ENCODE data around the gene KRTAP5-7. TPM values are rescaled to one million over a fixed set of nuclear protein-coding genes. Genes with fewer than 3 reads are reported as not detected.

The KRTAP5-7 gene
- total RNA-seq, 1 experiment from 2014 or later = not detected

DNA sequence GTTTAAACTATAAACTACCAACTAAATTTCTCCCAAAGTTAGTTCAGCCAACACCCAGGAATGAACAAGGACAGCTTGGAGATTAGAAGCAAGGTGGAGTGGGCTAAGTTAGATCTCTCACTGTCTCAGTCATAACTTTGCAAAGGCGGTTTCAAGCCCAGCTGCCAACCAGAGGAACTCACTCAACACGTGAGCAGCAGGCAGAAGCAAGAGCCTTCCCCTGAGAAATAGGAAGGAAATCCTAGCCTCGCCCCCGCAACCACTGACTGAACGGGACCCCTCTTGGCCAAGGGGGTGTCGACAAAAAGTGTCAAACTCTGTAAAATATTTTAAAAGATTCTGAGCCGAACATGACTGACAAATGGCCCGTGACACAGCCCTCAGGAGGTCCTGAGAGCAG, 16.8 kb downstream of the KRTAP5-7 start:
- H4K20me1 ChIP-seq (ENCODE audit: insufficient read depth) = no peaks in the 10 kb centered on the region
- H3K27ac ChIP-seq = no peak overlapping the region
- TF ChIP-seq EZH2 (IDR thresholded peaks at IDR 0.05; ENCODE audit: low read depth) = no peak
- TF ChIP-seq, protein P1, sequence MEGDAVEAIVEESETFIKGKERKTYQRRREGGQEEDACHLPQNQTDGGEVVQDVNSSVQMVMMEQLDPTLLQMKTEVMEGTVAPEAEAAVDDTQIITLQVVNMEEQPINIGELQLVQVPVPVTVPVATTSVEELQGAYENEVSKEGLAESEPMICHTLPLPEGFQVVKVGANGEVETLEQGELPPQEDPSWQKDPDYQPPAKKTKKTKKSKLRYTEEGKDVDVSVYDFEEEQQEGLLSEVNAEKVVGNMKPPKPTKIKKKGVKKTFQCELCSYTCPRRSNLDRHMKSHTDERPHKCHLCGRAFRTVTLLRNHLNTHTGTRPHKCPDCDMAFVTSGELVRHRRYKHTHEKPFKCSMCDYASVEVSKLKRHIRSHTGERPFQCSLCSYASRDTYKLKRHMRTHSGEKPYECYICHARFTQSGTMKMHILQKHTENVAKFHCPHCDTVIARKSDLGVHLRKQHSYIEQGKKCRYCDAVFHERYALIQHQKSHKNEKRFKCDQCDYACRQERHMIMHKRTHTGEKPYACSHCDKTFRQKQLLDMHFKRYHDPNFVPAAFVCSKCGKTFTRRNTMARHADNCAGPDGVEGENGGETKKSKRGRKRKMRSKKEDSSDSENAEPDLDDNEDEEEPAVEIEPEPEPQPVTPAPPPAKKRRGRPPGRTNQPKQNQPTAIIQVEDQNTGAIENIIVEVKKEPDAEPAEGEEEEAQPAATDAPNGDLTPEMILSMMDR (conservative IDR thresholded peaks at IDR 0.05) = no peak
- ChIA-PET CTCF (no interaction called here), POLR2A (ENCODE audit: unreplicated experiment) (no interaction called here)
- peaks cover 33% of the 10 kb centered on the region for H3K27me3 ChIP-seq (ENCODE audit: insufficient read depth, low read depth)
- H3K9me3 ChIP-seq (ENCODE audit: insufficient read depth, low read depth) = no peaks in the 10 kb centered on the region
- H3K9me2 ChIP-seq (ENCODE audit: insufficient read depth) = no peaks in the 10 kb centered on the region
- no peak for DNase-seq
- intact Hi-C loops (cut with micrococcal nuclease; ENCODE audit: unreplicated experiment) = no loop called here
- H3K36me3 ChIP-seq (ENCODE audit: low read depth) = no peaks in the 10 kb centered on the region
- no peak overlapping the region for H2AFZ ChIP-seq
- no peak overlapping the region for H3K4me3 ChIP-seq
- H3K4me2 ChIP-seq = no peak overlapping the region
- no TSS peak for BruUV-seq (replicated peaks)
- 0 out of 2 replicates have a peak, but pooled peaks cover 5% of the 10 kb centered on the region for H3K4me1 ChIP-seq (replicated peaks; ENCODE audit: insufficient read depth)
- H3F3A ChIP-seq (ENCODE audit: insufficient read depth, low read depth) = no peaks in the 10 kb centered on the region
- H3K79me2 ChIP-seq (ENCODE audit: low read depth) = no peaks in the 10 kb centered on the region

DNA sequence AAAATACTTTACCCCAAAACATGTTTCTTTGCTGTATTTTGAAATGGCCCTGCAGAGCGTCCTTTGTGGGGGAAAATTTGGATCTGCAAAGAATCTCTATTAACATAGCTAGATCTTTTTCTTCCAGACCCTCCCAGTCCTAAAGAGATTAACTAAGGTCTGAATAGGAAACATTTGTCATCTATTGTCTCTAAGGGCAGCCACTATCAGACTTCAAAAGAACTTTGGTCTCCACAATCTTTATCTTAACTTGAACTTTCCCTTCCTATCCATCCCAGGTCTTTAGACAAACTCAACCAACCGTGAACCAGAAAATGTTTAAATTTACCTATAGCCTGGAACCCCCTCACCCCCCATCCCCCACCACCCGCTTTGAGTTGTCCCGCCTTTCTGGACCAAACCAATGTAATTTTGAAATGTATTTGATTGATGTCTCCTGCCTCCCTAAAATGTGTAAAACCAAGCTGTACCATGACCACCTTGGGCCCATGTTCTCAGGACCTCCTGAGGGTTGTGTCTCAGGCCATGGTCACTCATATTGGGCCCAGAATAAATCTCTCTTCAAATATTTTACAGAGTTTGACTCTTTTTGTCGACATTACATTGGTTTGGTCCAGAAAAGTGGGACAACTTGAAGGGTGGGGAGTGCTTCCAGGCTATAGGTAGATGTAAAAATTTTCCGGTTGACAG, 17.6 kb downstream of the KRTAP5-7 start:
- BruUV-seq (replicated peaks) = no TSS peak
- Histone ChIP-seq H3F3A (ENCODE audit: insufficient read depth, low read depth) (no peaks in the 10 kb centered on the region), H3K27me3 (ENCODE audit: insufficient read depth, low read depth) (peaks cover 41% of the 10 kb centered on the region), H3K9me2 (ENCODE audit: insufficient read depth) (no peaks in the 10 kb centered on the region), H3K4me3 (no peak overlapping the region), H3K9me3 (ENCODE audit: insufficient read depth, low read depth) (no peaks in the 10 kb centered on the region), H2AFZ (no peak overlapping the region), H3K27ac (no peak overlapping the region), H3K4me1 (replicated peaks; ENCODE audit: insufficient read depth) (0 out of 2 replicates have a peak, but pooled peaks cover 5% of the 10 kb centered on the region), H4K20me1 (ENCODE audit: insufficient read depth) (no peaks in the 10 kb centered on the region), H3K4me2 (no peak overlapping the region), H3K79me2 (ENCODE audit: low read depth) (no peaks in the 10 kb centered on the region), H3K36me3 (ENCODE audit: low read depth) (no peaks in the 10 kb centered on the region)
- ChIA-PET CTCF (no interaction called here), POLR2A (ENCODE audit: unreplicated experiment) (no interaction called here)
- intact Hi-C loops (cut with micrococcal nuclease; ENCODE audit: unreplicated experiment) = no loop called here
- DNase-seq = no peak
- TF ChIP-seq, protein P1 (conservative IDR thresholded peaks at IDR 0.05) = no peak
- no peak for TF ChIP-seq EZH2 (IDR thresholded peaks at IDR 0.05; ENCODE audit: low read depth)

DNA sequence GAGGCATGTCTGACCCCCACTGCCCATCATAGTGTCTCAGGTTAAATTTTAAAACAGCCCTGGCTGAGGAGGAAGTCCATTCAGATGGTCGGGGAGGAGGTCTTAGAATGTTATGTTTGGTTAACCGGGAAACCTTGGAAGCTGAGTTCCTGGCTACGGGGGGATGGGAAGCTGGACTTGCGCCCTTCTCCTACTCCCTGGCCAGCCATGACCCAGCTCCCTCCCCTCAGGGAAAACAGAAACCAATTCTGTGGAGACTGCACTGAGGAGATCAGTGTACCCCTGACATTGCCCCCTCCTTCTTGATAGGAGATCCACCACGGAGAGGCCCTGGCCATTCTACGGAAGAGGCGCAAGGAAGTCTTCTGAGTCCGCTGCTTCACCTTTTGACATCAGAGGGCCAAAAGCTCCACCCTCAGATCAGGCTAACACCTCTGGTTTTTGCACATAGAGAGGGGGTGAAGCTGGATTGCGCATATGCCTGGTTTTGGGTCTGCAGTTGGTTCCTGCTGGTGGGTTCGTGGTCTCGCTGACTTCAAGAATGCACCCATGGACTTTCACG, 18.4 kb downstream of the KRTAP5-7 start:
- no peak for DNase-seq
- H3K4me2 ChIP-seq = no peak overlapping the region
- intact Hi-C loops (cut with micrococcal nuclease; ENCODE audit: unreplicated experiment) = no loop called here
- H3K4me3 ChIP-seq = no peak overlapping the region
- H3K27me3 ChIP-seq (ENCODE audit: insufficient read depth, low read depth) = peaks cover 45% of the 10 kb centered on the region
- H3K9me3 ChIP-seq (ENCODE audit: insufficient read depth, low read depth) = no peaks in the 10 kb centered on the region
- H3K4me1 ChIP-seq (replicated peaks; ENCODE audit: insufficient read depth) = 0 out of 2 replicates have a peak, but pooled peaks cover 5% of the 10 kb centered on the region
- H3K9me2 ChIP-seq (ENCODE audit: insufficient read depth) = no peaks in the 10 kb centered on the region
- BruUV-seq (replicated peaks) = no TSS peak
- POLR2A ChIA-PET (ENCODE audit: unreplicated experiment) = no interaction called here
- no peaks in the 10 kb centered on the region for H3F3A ChIP-seq (ENCODE audit: insufficient read depth, low read depth)
- H3K36me3 ChIP-seq (ENCODE audit: low read depth) = no peaks in the 10 kb centered on the region
- no peak overlapping the region for H3K27ac ChIP-seq
- CTCF ChIA-PET = no interaction called here
- H3K79me2 ChIP-seq (ENCODE audit: low read depth) = no peaks in the 10 kb centered on the region
- H4K20me1 ChIP-seq (ENCODE audit: insufficient read depth) = no peaks in the 10 kb centered on the region
- no peak overlapping the region for H2AFZ ChIP-seq
- TF ChIP-seq, protein P1 (conservative IDR thresholded peaks at IDR 0.05) = no peak
- no peak for TF ChIP-seq EZH2 (IDR thresholded peaks at IDR 0.05; ENCODE audit: low read depth)

All from PC-9 (cell line).